PC-3 (cell line): ENCODE measurements around the gene TBC1D16. TPM values are rescaled to one million over a fixed set of nuclear protein-coding genes. Genes with fewer than 3 reads are reported as not detected.

Source experiments
- ATAC-seq: fragments of 200-7000 bp; cut with Tn5 transposase; 2 replicates; pipeline ENCODE4 v1.9.1; 2020; ENCODE audit warnings: mild to moderate bottlenecking, moderate library complexity
- BruUV-seq: library from RNA; stranded (reverse); fragments of 400-500 nt; replicated peaks from 2 replicates; lab custom pipeline; 2021; lab: Mats Ljungman, UMichigan
- CTCF ChIA-PET: fragments of 300-600 bp; sonication (Branson Sonifier 250); formaldehyde crosslinking; loops from one replicate; lab custom pipeline; 2022; ENCODE audit warnings: antibody characterized with exemption; lab: Charles Lee
- POLR2A ChIA-PET: fragments of 300-600 bp; sonication (Branson Sonifier 250); formaldehyde crosslinking; loops from one replicate; lab custom pipeline; 2022; ENCODE audit warnings: antibody characterized with exemption; ENCODE audit not compliant: unreplicated experiment; lab: Charles Lee
- DNase-seq: peaks from one replicate; pipeline ENCODE4 v3.0.0-alpha.2; 2015
- H2AFZ ChIP-seq: fragments of 300-600 bp; sonication (generic); 2 replicates; pipeline ENCODE4 v1.6.0; 2016; ENCODE audit warnings: antibody characterized with exemption, low read length
- H3F3A ChIP-seq: fragments of 300-600 bp; sonication (generic); one replicate; pipeline ENCODE4 v1.6.0; 2017; ENCODE audit warnings: antibody characterized with exemption, low read length, control low read depth, mild to moderate bottlenecking; ENCODE audit not compliant: unreplicated experiment
- H3K27ac ChIP-seq: fragments of 300-600 bp; sonication (generic); 2 replicates; pipeline ENCODE4 v1.5.1; 2016; ENCODE audit warnings: mild to moderate bottlenecking, low read length
- H3K27me3 ChIP-seq: fragments of 300-600 bp; sonication (generic); 2 replicates; pipeline ENCODE4 v1.6.1; 2016; ENCODE audit warnings: low read length, mixed read lengths
- H3K36me3 ChIP-seq: fragments of 300-600 bp; sonication (generic); 2 replicates; pipeline ENCODE4 v1.6.1; 2016; ENCODE audit warnings: low read depth, mixed run types, low read length, mixed read lengths
- H3K4me1 ChIP-seq: fragments of 300-600 bp; sonication (generic); 2 replicates; pipeline ENCODE4 v1.5.1; 2016; ENCODE audit warnings: low read length; ENCODE audit not compliant: insufficient read depth
- H3K4me2 ChIP-seq: fragments of 300-600 bp; sonication (generic); 2 replicates; pipeline ENCODE4 v1.6.0; 2016; ENCODE audit warnings: low read length
- H3K4me3 ChIP-seq: fragments of 300-600 bp; sonication (generic); 2 replicates; pipeline ENCODE4 v1.5.1; 2016; ENCODE audit warnings: mild to moderate bottlenecking, low read length, mixed read lengths
- H3K79me2 ChIP-seq: fragments of 300-600 bp; sonication (generic); 2 replicates; pipeline ENCODE4 v1.6.1; 2017; ENCODE audit warnings: low read length, mixed read lengths
- H3K9ac ChIP-seq: fragments of 300-600 bp; sonication (generic); 2 replicates; pipeline ENCODE4 v1.6.0; 2016; ENCODE audit warnings: mild to moderate bottlenecking, low read length
- H3K9me2 ChIP-seq: fragments of 300-600 bp; sonication (generic); replicated peaks from 2 replicates; pipeline ENCODE4 v1.6.1; 2016; ENCODE audit warnings: mixed run types, low read length, mixed read lengths
- H3K9me3 ChIP-seq: fragments of 300-600 bp; sonication (generic); 2 replicates; pipeline ENCODE4 v1.6.1; 2016; ENCODE audit warnings: low read length, mixed read lengths
- H4K20me1 ChIP-seq: fragments of 300-600 bp; sonication (generic); 2 replicates; pipeline ENCODE4 v1.6.1; 2016; ENCODE audit warnings: low read length, mixed read lengths
- EZH2 ChIP-seq: fragments of 300-600 bp; sonication (generic); IDR thresholded peaks from one replicate; pipeline ENCODE4 v1.6.1; 2017; ENCODE audit warnings: antibody characterized with exemption, mild to moderate bottlenecking, low read length; ENCODE audit not compliant: unreplicated experiment
- EZH2phosphoT487 ChIP-seq: fragments of 300-600 bp; sonication (generic); IDR thresholded peaks from 2 replicates; pipeline ENCODE4 v1.6.1; 2018; ENCODE audit warnings: mild to moderate bottlenecking, antibody characterized with exemption, low read length, borderline replicate concordance
- intact Hi-C: fragments of 100-400 bp; cut with micrococcal nuclease; formaldehyde crosslinking; loops from 2 replicates; pipeline ENCODE4 v1.9.0; 2023
- total RNA-seq: library from RNA; depleted of rRNA; stranded (reverse); fragments of >200 nt; gene quantifications from 2 replicates; pipeline ENCODE4 v1.2.3, GENCODE V29; 2014
- TF ChIP-seq, protein P1 (sequence below): fragments of 300-600 bp; sonication (generic); conservative IDR thresholded peaks from 2 replicates; pipeline ENCODE4 v1.5.1; 2017; ENCODE audit warnings: antibody characterized with exemption, low read depth, mild to moderate bottlenecking, low read length

Gene TBC1D16
- total RNA-seq, 1 experiment from 2014 or later, result 23.7 TPM

DNA sequence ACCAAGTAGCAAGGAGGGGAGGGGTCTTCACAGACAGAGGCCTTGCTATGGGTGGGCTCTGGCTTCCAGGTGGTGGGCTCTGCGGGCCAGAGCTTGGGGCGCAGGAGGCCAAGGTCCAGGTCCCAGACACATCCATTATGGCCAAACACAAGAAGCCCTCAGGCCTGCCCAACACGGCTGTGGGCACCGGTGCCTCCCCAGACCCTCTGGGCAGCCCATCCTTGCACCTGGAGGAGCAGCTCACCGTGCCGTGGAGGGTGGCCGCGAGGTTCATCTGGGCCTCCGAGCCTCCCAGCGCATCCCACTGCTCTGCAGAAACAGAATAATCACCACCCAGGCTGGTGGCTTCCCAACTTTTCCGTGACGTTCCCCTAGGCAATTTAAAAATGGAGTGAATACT lies 55.9 kb downstream of the TBC1D16 start:
- H3K9me3 ChIP-seq, result no peaks in the 10 kb centered on the region
- intact Hi-C loops, result no loop called here
- no peaks in the 10 kb centered on the region for H3K9me2 ChIP-seq
- no peaks in the 10 kb centered on the region for H3K36me3 ChIP-seq
- no peaks in the 10 kb centered on the region for H3K4me1 ChIP-seq
- POLR2A ChIA-PET, result no interaction called here
- BruUV-seq, result no TSS peak
- H3K4me2 ChIP-seq, result no peak overlapping the region
- no peak overlapping the region for H2AFZ ChIP-seq
- no peak for DNase-seq
- no peak overlapping the region for H3K4me3 ChIP-seq
- H3K79me2 ChIP-seq, result no peaks in the 10 kb centered on the region
- CTCF ChIA-PET, result no interaction called here
- TF ChIP-seq EZH2 (no peak), EZH2phosphoT487 (no peak)
- TF ChIP-seq, protein P1, sequence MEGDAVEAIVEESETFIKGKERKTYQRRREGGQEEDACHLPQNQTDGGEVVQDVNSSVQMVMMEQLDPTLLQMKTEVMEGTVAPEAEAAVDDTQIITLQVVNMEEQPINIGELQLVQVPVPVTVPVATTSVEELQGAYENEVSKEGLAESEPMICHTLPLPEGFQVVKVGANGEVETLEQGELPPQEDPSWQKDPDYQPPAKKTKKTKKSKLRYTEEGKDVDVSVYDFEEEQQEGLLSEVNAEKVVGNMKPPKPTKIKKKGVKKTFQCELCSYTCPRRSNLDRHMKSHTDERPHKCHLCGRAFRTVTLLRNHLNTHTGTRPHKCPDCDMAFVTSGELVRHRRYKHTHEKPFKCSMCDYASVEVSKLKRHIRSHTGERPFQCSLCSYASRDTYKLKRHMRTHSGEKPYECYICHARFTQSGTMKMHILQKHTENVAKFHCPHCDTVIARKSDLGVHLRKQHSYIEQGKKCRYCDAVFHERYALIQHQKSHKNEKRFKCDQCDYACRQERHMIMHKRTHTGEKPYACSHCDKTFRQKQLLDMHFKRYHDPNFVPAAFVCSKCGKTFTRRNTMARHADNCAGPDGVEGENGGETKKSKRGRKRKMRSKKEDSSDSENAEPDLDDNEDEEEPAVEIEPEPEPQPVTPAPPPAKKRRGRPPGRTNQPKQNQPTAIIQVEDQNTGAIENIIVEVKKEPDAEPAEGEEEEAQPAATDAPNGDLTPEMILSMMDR, result no peak
- no peaks in the 10 kb centered on the region for H3K27me3 ChIP-seq
- H3K27ac ChIP-seq, result no peak overlapping the region
- H3F3A ChIP-seq, result no peaks in the 10 kb centered on the region
- no peaks in the 10 kb centered on the region for H4K20me1 ChIP-seq
- no peak for ATAC-seq
- H3K9ac ChIP-seq, result no peak overlapping the region

DNA sequence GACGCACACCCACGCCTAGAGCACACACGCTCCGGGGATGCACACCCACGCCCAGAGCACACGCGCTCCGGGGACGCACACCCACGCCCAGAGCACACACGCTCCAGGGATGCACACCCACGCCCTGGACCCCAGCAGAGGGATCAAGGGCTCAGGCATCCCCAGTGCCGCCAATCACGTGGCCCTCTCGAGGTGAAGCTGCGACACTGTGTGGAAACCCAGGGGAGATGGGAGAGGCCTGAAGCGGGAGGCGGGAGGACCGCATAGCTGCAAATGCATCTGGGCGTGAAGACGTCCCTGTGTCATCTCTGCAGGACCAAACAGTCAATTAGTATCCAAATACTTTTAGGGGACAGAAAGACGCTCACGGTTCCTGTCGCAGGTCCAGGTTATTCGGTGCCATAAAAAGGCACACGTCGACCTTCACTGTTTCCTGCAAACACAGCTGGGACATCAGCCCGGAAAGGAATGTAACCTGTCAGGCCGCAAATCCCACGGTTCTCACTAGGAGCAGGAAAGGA lies 56.4 kb downstream of the TBC1D16 start:
- H3K9ac ChIP-seq, result no peak overlapping the region
- H3K4me2 ChIP-seq, result no peak overlapping the region
- H3K36me3 ChIP-seq, result no peaks in the 10 kb centered on the region
- H3K4me1 ChIP-seq, result no peaks in the 10 kb centered on the region
- DNase-seq (no peak), ATAC-seq (no peak)
- H3K9me2 ChIP-seq, result no peaks in the 10 kb centered on the region
- no peaks in the 10 kb centered on the region for H3K79me2 ChIP-seq
- TF ChIP-seq EZH2 (no peak), EZH2phosphoT487 (no peak)
- TF ChIP-seq, protein P1, result no peak
- H3F3A ChIP-seq, result no peaks in the 10 kb centered on the region
- H3K27ac ChIP-seq, result no peak overlapping the region
- intact Hi-C loops, result no loop called here
- H3K4me3 ChIP-seq, result no peak overlapping the region
- H3K9me3 ChIP-seq, result no peaks in the 10 kb centered on the region
- ChIA-PET POLR2A (no interaction called here), CTCF (no interaction called here)
- no TSS peak for BruUV-seq
- H4K20me1 ChIP-seq, result no peaks in the 10 kb centered on the region
- no peak overlapping the region for H2AFZ ChIP-seq
- H3K27me3 ChIP-seq, result no peaks in the 10 kb centered on the region

- no peaks in the 10 kb centered on the region for H4K20me1 ChIP-seq
- H3K27me3 ChIP-seq, result no peaks in the 10 kb centered on the region
- H3K4me3 ChIP-seq, result no peak overlapping the region
- CTCF ChIA-PET, result no interaction called here
- H3K9me3 ChIP-seq, result no peaks in the 10 kb centered on the region
- no peaks in the 10 kb centered on the region for H3F3A ChIP-seq
- H3K36me3 ChIP-seq, result no peaks in the 10 kb centered on the region
- POLR2A ChIA-PET, result no interaction called here
- TF ChIP-seq, protein P1, result no peak
- no peak for TF ChIP-seq EZH2
- TF ChIP-seq EZH2phosphoT487, result no peak
- no TSS peak for BruUV-seq
- no peak overlapping the region for H3K4me2 ChIP-seq
- H3K4me1 ChIP-seq, result no peaks in the 10 kb centered on the region
- no peak overlapping the region for H3K9ac ChIP-seq
- no peak for DNase-seq
- no peak overlapping the region for H2AFZ ChIP-seq
- H3K9me2 ChIP-seq, result no peaks in the 10 kb centered on the region
- H3K27ac ChIP-seq, result no peak overlapping the region
- H3K79me2 ChIP-seq, result no peaks in the 10 kb centered on the region
- intact Hi-C loops, result no loop called here
- no peak for ATAC-seq
Measured at GRCh38 chr17:79978548-79978855, 57.2 kb downstream of the TBC1D16 start.
